GM12892 (cell line): ENCODE data around the gene RIC1.

Experiments
- POLR2A ChIP-seq: IDR thresholded peaks from 2 replicates; pipeline ENCODE4 v1.6.1; 2011; ENCODE audit warnings: low read depth, low read length, control low read depth
- TAF1 ChIP-seq: IDR thresholded peaks from 2 replicates; pipeline ENCODE4 v1.6.1; 2011; ENCODE audit warnings: low read depth, mild to moderate bottlenecking, control low read depth, low read length, borderline replicate concordance

GRCh38 chr9:5608298-5609225 is 20.3 kb upstream of the RIC1 start:
- TF ChIP-seq TAF1 (no peak), POLR2A (no peak)
